Left lobe of liver (tissue), 2 donors: ENCODE measurements around the gene SON. TPM values are rescaled to one million over a fixed set of nuclear protein-coding genes. Genes with fewer than 3 reads are reported as not detected.

Source experiments
- ATAC-seq: fragments of 200-7000 bp; cut with Tn5 transposase; one replicate; pipeline ENCODE4 v1.9.1; 2020; ENCODE audit warnings: mild to moderate bottlenecking, moderate library complexity
- DNase-seq: peaks from one replicate; pipeline ENCODE4 v3.0.0-alpha.2; 2020; ENCODE audit warnings: low spot score
- total RNA-seq: library from RNA; stranded (reverse); gene quantifications from one replicate; pipeline ENCODE4 v1.2.1, GENCODE V29; 2021
- donor health status: DM: no; HTN: no; CAD: no; lungs with moderate emphysema.
- donor health status: DM: no; HTN: yes; CAD: no.

The SON gene
- total RNA-seq, 1 donor from 2014 or later = 94.6 TPM

GRCh38 chr21:33541756-33542639, 840 bp upstream of the SON start, which contains the start of gene GART:
Gene GART, minus strand, starts transcription at chr21:33542117. Its CDS starts 2,802 bp downstream, at chr21:33539315.
- DNase-seq (peak; percentile 86), ATAC-seq (peak; percentile 80)

- ATAC-seq = peak; percentile 51
- peak; percentile 78 for DNase-seq
Observed at GRCh38 chr21:33543505-33544129, 779 bp downstream of the SON start.

- ATAC-seq (no peak), DNase-seq (no peak)
Observed at GRCh38 chr21:33544451-33545195, 1.8 kb downstream of the SON start.

GRCh38 chr21:33546086-33546485, 3.2 kb downstream of the SON start:
- ATAC-seq (no peak), DNase-seq (no peak)

- DNase-seq = no peak
- ATAC-seq = peak; percentile 19
Observed at GRCh38 chr21:33549848-33550771, 7.3 kb downstream of the SON start.

- ATAC-seq = peak; percentile 34
- DNase-seq = no peak
Observed at GRCh38 chr21:33550772-33551660, 8.2 kb downstream of the SON start.

- DNase-seq (no peak), ATAC-seq (no peak)
Observed at GRCh38 chr21:33551664-33552063, 8.8 kb downstream of the SON start.

GRCh38 chr21:33552093-33552998, 9.5 kb downstream of the SON start:
- DNase-seq = no peak
- peak; percentile 9 for ATAC-seq

- DNase-seq = no peak
- no peak for ATAC-seq
Observed at GRCh38 chr21:33552999-33553598, 10.3 kb downstream of the SON start.

- ATAC-seq = no peak
- DNase-seq = no peak
Observed at GRCh38 chr21:33554236-33554981, 11.6 kb downstream of the SON start.

GRCh38 chr21:33554982-33555344, 12.1 kb downstream of the SON start:
- DNase-seq (no peak), ATAC-seq (no peak)

GRCh38 chr21:33557447-33557846, 14.6 kb downstream of the SON start:
- no peak for DNase-seq
- no peak for ATAC-seq

GRCh38 chr21:33558777-33559421, 16.1 kb downstream of the SON start:
- no peak for DNase-seq
- ATAC-seq = no peak

- ATAC-seq (no peak), DNase-seq (no peak)
Observed at GRCh38 chr21:33559813-33560212, 17.0 kb downstream of the SON start.

GRCh38 chr21:33560965-33561364, 18.1 kb downstream of the SON start:
- DNase-seq (no peak), ATAC-seq (no peak)

- DNase-seq (no peak), ATAC-seq (no peak)
Observed at GRCh38 chr21:33561373-33561772, 18.5 kb downstream of the SON start.

GRCh38 chr21:33562389-33562788, 19.6 kb downstream of the SON start:
- no peak for ATAC-seq
- DNase-seq = no peak
